A549 (cell line): ENCODE measurements around the gene NMNAT2.

Experiments used
- CHD4 ChIP-seq: fragments of 200-600 bp; sonication (generic); IDR thresholded peaks from 2 replicates; pipeline ENCODE4 v1.6.1; 2016; ENCODE audit warnings: antibody characterized with exemption, mild to moderate bottlenecking, borderline replicate concordance
- RARB ChIP-seq: fragments of 250-450 bp; sonication (Bioruptor Pico); IDR thresholded peaks from 2 replicates; pipeline ENCODE4 v1.8.0; 2021; ENCODE audit warnings: mild to moderate bottlenecking, moderate library complexity
- TF ChIP-seq, protein P1 (sequence below): fragments of >200 bp; sonication (Bioruptor Twin); formaldehyde crosslinking; IDR thresholded peaks from 3 replicates; pipeline ENCODE4 v1.5.1; 2016
- TF ChIP-seq, protein P2 (sequence below): fragments of 450-650 bp; IDR thresholded peaks from 2 replicates; pipeline ENCODE4 v1.6.1; 2014; ENCODE audit warnings: antibody characterized with exemption
- TF ChIP-seq, protein P3 (sequence below): IDR thresholded peaks from 2 replicates; pipeline ENCODE4 v1.6.1; 2012

DNA sequence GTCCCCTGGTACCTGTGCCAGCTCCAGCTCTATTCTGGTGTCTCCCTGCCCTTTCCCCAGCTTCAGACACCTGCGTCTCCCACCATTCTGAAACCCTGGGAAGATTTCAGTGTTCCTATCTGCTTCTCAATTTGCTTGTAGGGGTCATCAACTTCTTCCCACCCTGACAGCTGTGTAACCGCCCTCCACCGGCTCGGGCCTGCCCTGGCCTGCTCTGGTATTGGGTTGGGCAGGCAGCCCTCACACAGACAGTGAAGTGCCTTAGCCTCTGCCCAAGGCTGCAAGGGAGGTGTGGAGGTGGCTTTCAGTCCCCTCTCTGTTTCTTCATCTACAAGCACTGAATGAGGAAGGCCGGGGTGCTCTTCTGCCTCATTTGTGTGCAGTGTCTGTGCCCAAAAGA lies 134.9 kb downstream of the NMNAT2 start:
- TF ChIP-seq, protein P1, sequence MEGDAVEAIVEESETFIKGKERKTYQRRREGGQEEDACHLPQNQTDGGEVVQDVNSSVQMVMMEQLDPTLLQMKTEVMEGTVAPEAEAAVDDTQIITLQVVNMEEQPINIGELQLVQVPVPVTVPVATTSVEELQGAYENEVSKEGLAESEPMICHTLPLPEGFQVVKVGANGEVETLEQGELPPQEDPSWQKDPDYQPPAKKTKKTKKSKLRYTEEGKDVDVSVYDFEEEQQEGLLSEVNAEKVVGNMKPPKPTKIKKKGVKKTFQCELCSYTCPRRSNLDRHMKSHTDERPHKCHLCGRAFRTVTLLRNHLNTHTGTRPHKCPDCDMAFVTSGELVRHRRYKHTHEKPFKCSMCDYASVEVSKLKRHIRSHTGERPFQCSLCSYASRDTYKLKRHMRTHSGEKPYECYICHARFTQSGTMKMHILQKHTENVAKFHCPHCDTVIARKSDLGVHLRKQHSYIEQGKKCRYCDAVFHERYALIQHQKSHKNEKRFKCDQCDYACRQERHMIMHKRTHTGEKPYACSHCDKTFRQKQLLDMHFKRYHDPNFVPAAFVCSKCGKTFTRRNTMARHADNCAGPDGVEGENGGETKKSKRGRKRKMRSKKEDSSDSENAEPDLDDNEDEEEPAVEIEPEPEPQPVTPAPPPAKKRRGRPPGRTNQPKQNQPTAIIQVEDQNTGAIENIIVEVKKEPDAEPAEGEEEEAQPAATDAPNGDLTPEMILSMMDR, result no peak
- no peak for TF ChIP-seq CHD4
- TF ChIP-seq, protein P2, sequence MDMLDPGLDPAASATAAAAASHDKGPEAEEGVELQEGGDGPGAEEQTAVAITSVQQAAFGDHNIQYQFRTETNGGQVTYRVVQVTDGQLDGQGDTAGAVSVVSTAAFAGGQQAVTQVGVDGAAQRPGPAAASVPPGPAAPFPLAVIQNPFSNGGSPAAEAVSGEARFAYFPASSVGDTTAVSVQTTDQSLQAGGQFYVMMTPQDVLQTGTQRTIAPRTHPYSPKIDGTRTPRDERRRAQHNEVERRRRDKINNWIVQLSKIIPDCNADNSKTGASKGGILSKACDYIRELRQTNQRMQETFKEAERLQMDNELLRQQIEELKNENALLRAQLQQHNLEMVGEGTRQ, result no peak
- TF ChIP-seq, protein P3, sequence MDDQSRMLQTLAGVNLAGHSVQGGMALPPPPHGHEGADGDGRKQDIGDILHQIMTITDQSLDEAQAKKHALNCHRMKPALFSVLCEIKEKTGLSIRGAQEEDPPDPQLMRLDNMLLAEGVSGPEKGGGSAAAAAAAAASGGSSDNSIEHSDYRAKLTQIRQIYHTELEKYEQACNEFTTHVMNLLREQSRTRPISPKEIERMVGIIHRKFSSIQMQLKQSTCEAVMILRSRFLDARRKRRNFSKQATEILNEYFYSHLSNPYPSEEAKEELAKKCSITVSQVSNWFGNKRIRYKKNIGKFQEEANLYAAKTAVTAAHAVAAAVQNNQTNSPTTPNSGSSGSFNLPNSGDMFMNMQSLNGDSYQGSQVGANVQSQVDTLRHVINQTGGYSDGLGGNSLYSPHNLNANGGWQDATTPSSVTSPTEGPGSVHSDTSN, result no peak
- TF ChIP-seq RARB (CRISPR knock-in tag), result no peak
